H9 (cell line): ENCODE measurements around the gene FANCL. TPM values are rescaled to one million over a fixed set of nuclear protein-coding genes. Genes with fewer than 3 reads are reported as not detected.

Experiments used
- DNase-seq: peaks from one replicate; pipeline ENCODE4 v3.0.0-alpha.2; 2017
- H2AFZ ChIP-seq: one replicate; pipeline ENCODE4 v1.6.1; 2013; ENCODE audit warnings: mild to moderate bottlenecking, low read length, control low read depth, moderate library complexity
- H2AK5ac ChIP-seq: 2 replicates; pipeline ENCODE4 v1.6.1; 2013; ENCODE audit warnings: low read length, control low read depth, mixed read lengths; ENCODE audit not compliant: insufficient read length
- H2BK120ac ChIP-seq: one replicate; pipeline ENCODE4 v1.6.1; 2013; ENCODE audit warnings: low read depth, mild to moderate bottlenecking, low read length, control low read depth, inconsistent platforms; ENCODE audit not compliant: poor library complexity, severe bottlenecking
- H2BK12ac ChIP-seq: 2 replicates; pipeline ENCODE4 v1.6.1; 2013; ENCODE audit warnings: low read length, control low read depth, mixed read lengths, low read depth; ENCODE audit not compliant: insufficient read length
- H2BK15ac ChIP-seq: 2 replicates; pipeline ENCODE4 v1.6.1; 2013; ENCODE audit warnings: low read depth, low read length, control low read depth
- H2BK20ac ChIP-seq: one replicate; pipeline ENCODE4 v1.6.1; 2013; ENCODE audit warnings: low read depth, mild to moderate bottlenecking, low read length, control low read depth, inconsistent platforms; ENCODE audit not compliant: poor library complexity, severe bottlenecking
- H2BK5ac ChIP-seq: 2 replicates; pipeline ENCODE4 v1.6.1; 2013; ENCODE audit warnings: low read length, control low read depth, mixed read lengths; ENCODE audit not compliant: insufficient read length
- H3K14ac ChIP-seq: 2 replicates; pipeline ENCODE4 v1.6.1; 2013; ENCODE audit warnings: low read length, control low read depth; ENCODE audit not compliant: insufficient read depth
- H3K18ac ChIP-seq: 2 replicates; pipeline ENCODE4 v1.6.1; 2013; ENCODE audit warnings: low read depth, mild to moderate bottlenecking, mixed read lengths, low read length, control low read depth; ENCODE audit not compliant: insufficient read length
- H3K23ac ChIP-seq: 2 replicates; pipeline ENCODE4 v1.6.1; 2013; ENCODE audit warnings: low read length, control low read depth, mixed read lengths, low read depth; ENCODE audit not compliant: insufficient read length
- H3K23me2 ChIP-seq: 2 replicates; pipeline ENCODE4 v1.6.1; 2013; ENCODE audit warnings: low read depth, mild to moderate bottlenecking, mixed read lengths, low read length, control low read depth; ENCODE audit not compliant: insufficient read length, poor library complexity, severe bottlenecking
- H3K27ac ChIP-seq: 2 replicates; pipeline ENCODE4 v1.5.1; 2013; ENCODE audit warnings: low read length, control low read depth, mixed read lengths, low read depth; ENCODE audit not compliant: insufficient read length
- H3K27me3 ChIP-seq: 2 replicates; pipeline ENCODE4 v1.6.1; 2013; ENCODE audit warnings: low read length, control low read depth, inconsistent platforms; ENCODE audit not compliant: insufficient read depth
- H3K4ac ChIP-seq: 2 replicates; pipeline ENCODE4 v1.6.1; 2013; ENCODE audit warnings: low read depth, mild to moderate bottlenecking, control low read depth, inconsistent platforms, low read length, moderate library complexity
- H3K4me1 ChIP-seq: 2 replicates; pipeline ENCODE4 v1.6.1; 2013; ENCODE audit warnings: low read length, control low read depth, inconsistent platforms; ENCODE audit not compliant: insufficient read depth
- H3K4me2 ChIP-seq: 2 replicates; pipeline ENCODE4 v1.6.1; 2013; ENCODE audit warnings: low read length, control low read depth, mixed read lengths; ENCODE audit not compliant: insufficient read length, insufficient read depth
- H3K56ac ChIP-seq: 2 replicates; pipeline ENCODE4 v1.6.1; 2013; ENCODE audit warnings: low read depth, mild to moderate bottlenecking, mixed read lengths, low read length, control low read depth; ENCODE audit not compliant: insufficient read length
- H3K79me1 ChIP-seq: 2 replicates; pipeline ENCODE4 v1.6.1; 2013; ENCODE audit warnings: low read depth, mild to moderate bottlenecking, moderate library complexity, low read length, control low read depth, inconsistent platforms; ENCODE audit not compliant: insufficient read depth, poor library complexity, severe bottlenecking
- H3K79me2 ChIP-seq: 2 replicates; pipeline ENCODE4 v1.6.1; 2013; ENCODE audit warnings: low read length, control low read depth, inconsistent platforms; ENCODE audit not compliant: insufficient read depth
- H3K9ac ChIP-seq: 2 replicates; pipeline ENCODE4 v1.6.1; 2013; ENCODE audit warnings: low read length, control low read depth, mixed read lengths; ENCODE audit not compliant: insufficient read length; ENCODE audit errors: extremely low read depth
- H3K9me3 ChIP-seq: one replicate; pipeline ENCODE4 v1.6.1; 2013; ENCODE audit warnings: low read depth, low read length, inconsistent platforms; ENCODE audit not compliant: control insufficient read depth
- H3T11ph ChIP-seq: one replicate; pipeline ENCODE4 v1.6.1; 2013; ENCODE audit warnings: mild to moderate bottlenecking, low read length, control low read depth, inconsistent platforms
- H4K20me1 ChIP-seq: one replicate; pipeline ENCODE4 v1.6.1; 2013; ENCODE audit not compliant: control insufficient read depth, insufficient read length, insufficient read depth
- H4K5ac ChIP-seq: 2 replicates; pipeline ENCODE4 v1.6.1; 2013; ENCODE audit warnings: low read depth, mild to moderate bottlenecking, mixed read lengths, low read length, control low read depth; ENCODE audit not compliant: insufficient read length
- H4K8ac ChIP-seq: replicated peaks from 2 replicates; pipeline ENCODE4 v1.6.1; 2013; ENCODE audit warnings: low read length, control low read depth, mixed read lengths, low read depth; ENCODE audit not compliant: insufficient read length
- H4K91ac ChIP-seq: 2 replicates; pipeline ENCODE4 v1.6.1; 2013; ENCODE audit warnings: low read depth, mild to moderate bottlenecking, moderate library complexity, mixed read lengths, low read length, control low read depth; ENCODE audit not compliant: insufficient read length
- H3K27ac Mint-ChIP-seq, 3 experiments: 2 replicates in 2 of 3; 3 replicates in 1 of 3; pipeline ENCODE4 v1.8.0; 2020 to 2021; ENCODE audit warnings: mixed read lengths in 3 of 3, mild to moderate bottlenecking in 1 of 3, moderate library complexity in 1 of 3
- H3K27me3 Mint-ChIP-seq: 2 replicates; pipeline ENCODE4 v1.8.0; 2021; ENCODE audit warnings: low read depth, mild to moderate bottlenecking, moderate library complexity, mixed read lengths
- H3K36me3 Mint-ChIP-seq, 3 experiments: 2 replicates in 2 of 3; 3 replicates in 1 of 3; pipeline ENCODE4 v1.8.0; 2020 to 2021; ENCODE audit warnings: low read depth in 3 of 3, mixed read lengths in 3 of 3; ENCODE audit not compliant: insufficient read depth in 1 of 3
- H3K4me1 Mint-ChIP-seq, 2 experiments: 2 replicates each; pipeline ENCODE4 v1.8.0; 2020; ENCODE audit warnings: mixed read lengths in 2 of 2
- H3K4me3 Mint-ChIP-seq, 2 experiments: 2 replicates in 1 of 2; 3 replicates in 1 of 2; pipeline ENCODE4 v1.8.0; 2020 to 2021; ENCODE audit warnings: mild to moderate bottlenecking in 2 of 2, mixed read lengths in 2 of 2, moderate library complexity in 1 of 2
- H3K9me3 Mint-ChIP-seq, 2 experiments: 2 replicates in 1 of 2; 3 replicates in 1 of 2; pipeline ENCODE4 v1.8.0; 2020; ENCODE audit warnings: mild to moderate bottlenecking in 2 of 2, mixed read lengths in 2 of 2, moderate library complexity in 1 of 2
- WGBS: extraction: QIAGEN DNeasy Blood & Tissue Kit; methylation state at CpG from one replicate; pipeline ENCODE4 v1.1.7; 2013; ENCODE audit warnings: missing lambda C conversion rate, low lambda C conversion rate, mixed read lengths; ENCODE audit not compliant: insufficient read length; ENCODE audit errors: extremely low coverage; 5-methylcytosine and 5-hydroxymethylcytosine counted together
- total RNA-seq: library from RNA; stranded (reverse); gene quantifications from 2 replicates; pipeline ENCODE4 v1.2.1, GENCODE V29; 2021
- TF ChIP-seq, protein P1 (sequence below): fragments of 200-600 bp; sonication (generic); conservative IDR thresholded peaks from 3 replicates; pipeline ENCODE4 v1.8.0; 2021; ENCODE audit warnings: antibody characterized with exemption, mild to moderate bottlenecking

FANCL gene
- total RNA-seq, 1 experiment from 2014 or later: 41.5 TPM

- Histone ChIP-seq H3K14ac (no peak overlapping the region), H3K18ac (no peak overlapping the region), H3K27ac (no peak overlapping the region), H2BK120ac (no peak overlapping the region), H4K5ac (no peak overlapping the region), H3K23ac (no peak overlapping the region), H2AFZ (no peak overlapping the region), H3K4me1 (no peaks in the 10 kb centered on the region), H3K4me2 (no peak overlapping the region), H2BK20ac (no peak overlapping the region), H2BK15ac (no peak overlapping the region), H4K20me1 (no peaks in the 10 kb centered on the region), H3K56ac (no peak overlapping the region), H3K4ac (no peak overlapping the region), H4K91ac (no peak overlapping the region), H3K23me2 (no peaks in the 10 kb centered on the region), H3K9ac (no peak overlapping the region), H4K8ac (no peak overlapping the region), H3K79me2 (no peaks in the 10 kb centered on the region), H3T11ph (no peak overlapping the region), H2AK5ac (no peak overlapping the region), H3K27me3 (no peaks in the 10 kb centered on the region), H3K79me1 (no peaks in the 10 kb centered on the region), H2BK5ac (no peak overlapping the region), H2BK12ac (no peak overlapping the region), H3K9me3 (no peaks in the 10 kb centered on the region)
- H3K27ac Mint-ChIP-seq: no peak overlapping the region
- H3K9me3 Mint-ChIP-seq: no peaks in the 10 kb centered on the region
- WGBS: no CpG with 5 or more reads among the region's 2 CpGs
- H3K27me3 Mint-ChIP-seq: no peaks in the 10 kb centered on the region
- TF ChIP-seq, protein P1, sequence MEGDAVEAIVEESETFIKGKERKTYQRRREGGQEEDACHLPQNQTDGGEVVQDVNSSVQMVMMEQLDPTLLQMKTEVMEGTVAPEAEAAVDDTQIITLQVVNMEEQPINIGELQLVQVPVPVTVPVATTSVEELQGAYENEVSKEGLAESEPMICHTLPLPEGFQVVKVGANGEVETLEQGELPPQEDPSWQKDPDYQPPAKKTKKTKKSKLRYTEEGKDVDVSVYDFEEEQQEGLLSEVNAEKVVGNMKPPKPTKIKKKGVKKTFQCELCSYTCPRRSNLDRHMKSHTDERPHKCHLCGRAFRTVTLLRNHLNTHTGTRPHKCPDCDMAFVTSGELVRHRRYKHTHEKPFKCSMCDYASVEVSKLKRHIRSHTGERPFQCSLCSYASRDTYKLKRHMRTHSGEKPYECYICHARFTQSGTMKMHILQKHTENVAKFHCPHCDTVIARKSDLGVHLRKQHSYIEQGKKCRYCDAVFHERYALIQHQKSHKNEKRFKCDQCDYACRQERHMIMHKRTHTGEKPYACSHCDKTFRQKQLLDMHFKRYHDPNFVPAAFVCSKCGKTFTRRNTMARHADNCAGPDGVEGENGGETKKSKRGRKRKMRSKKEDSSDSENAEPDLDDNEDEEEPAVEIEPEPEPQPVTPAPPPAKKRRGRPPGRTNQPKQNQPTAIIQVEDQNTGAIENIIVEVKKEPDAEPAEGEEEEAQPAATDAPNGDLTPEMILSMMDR: no peak
- no peaks in the 10 kb centered on the region for H3K4me1 Mint-ChIP-seq
- no peak overlapping the region for H3K4me3 Mint-ChIP-seq
- DNase-seq: no peak
- H3K36me3 Mint-ChIP-seq: peaks cover 3 to 6% (median 3%) of the 10 kb centered on the region in 3 experiments; a peak in 3 of 7 replicates
These were observed 110.9 kb downstream of the FANCL start for GRCh38 chr2:58130238-58130637.
